NT2/D1 (cell line): ENCODE data around the gene SIK3.

ENCODE experiments used
- DNase-seq: peaks from one replicate; pipeline ENCODE4 v3.0.0-alpha.2; 2011; ENCODE audit warnings: low read depth, low spot score
- H3K27me3 ChIP-seq: 2 replicates; pipeline ENCODE4 v1.6.0; 2011; ENCODE audit warnings: mild to moderate bottlenecking; ENCODE audit not compliant: insufficient read length, insufficient read depth
- H3K36me3 ChIP-seq: 2 replicates; pipeline ENCODE4 v1.6.1; 2011; ENCODE audit warnings: mild to moderate bottlenecking, low read length, mixed read lengths; ENCODE audit not compliant: insufficient read depth, insufficient read length
- H3K4me1 ChIP-seq: 2 replicates; pipeline ENCODE4 v1.5.1; 2011; ENCODE audit not compliant: insufficient read depth, insufficient read length
- H3K4me3 ChIP-seq: 2 replicates; pipeline ENCODE4 v1.5.1; 2011; ENCODE audit warnings: low read depth; ENCODE audit not compliant: insufficient read length
- H3K9ac ChIP-seq: 2 replicates; pipeline ENCODE4 v1.6.0; 2011; ENCODE audit warnings: low read depth; ENCODE audit not compliant: insufficient read length
- H3K9me3 ChIP-seq: 2 replicates; pipeline ENCODE4 v1.5.1; 2011; ENCODE audit warnings: mild to moderate bottlenecking, low read length; ENCODE audit not compliant: insufficient read depth
- SUZ12 ChIP-seq: IDR thresholded peaks from 2 replicates; pipeline ENCODE4 v1.6.1; 2011; ENCODE audit not compliant: insufficient read length, insufficient read depth; ENCODE audit errors: extremely low read depth
- YY1 ChIP-seq: IDR thresholded peaks from 2 replicates; pipeline ENCODE4 v1.6.1; 2011; ENCODE audit not compliant: insufficient read length, insufficient read depth
- ZNF274 ChIP-seq: IDR thresholded peaks from 2 replicates; pipeline ENCODE4 v1.6.1; 2011; ENCODE audit warnings: mild to moderate bottlenecking, low read depth, low read length

Gene SIK3

GRCh38 chr11:117097389-117098268 lies 599 bp downstream of the SIK3 start:
- Histone ChIP-seq H3K9ac (peak overlapping the region; percentile 85), H3K4me1 (peaks cover 6% of the 10 kb centered on the region), H3K36me3 (no peaks in the 10 kb centered on the region), H3K9me3 (no peaks in the 10 kb centered on the region), H3K27me3 (no peaks in the 10 kb centered on the region), H3K4me3 (peak overlapping the region; percentile 80)
- no peak for DNase-seq
- TF ChIP-seq ZNF274 (no peak), SUZ12 (no peak), YY1 (no peak)

- Histone ChIP-seq H3K4me3 (peak overlapping the region; percentile 80), H3K9me3 (no peaks in the 10 kb centered on the region), H3K27me3 (no peaks in the 10 kb centered on the region), H3K9ac (peak overlapping the region; percentile 64), H3K36me3 (no peaks in the 10 kb centered on the region), H3K4me1 (peaks cover 6% of the 10 kb centered on the region)
- TF ChIP-seq YY1, result no peak
- no peak for TF ChIP-seq SUZ12
- no peak for TF ChIP-seq ZNF274
- DNase-seq, result no peak
These were observed 1.2 kb downstream of the SIK3 start for GRCh38 chr11:117097014-117097388.

DNA sequence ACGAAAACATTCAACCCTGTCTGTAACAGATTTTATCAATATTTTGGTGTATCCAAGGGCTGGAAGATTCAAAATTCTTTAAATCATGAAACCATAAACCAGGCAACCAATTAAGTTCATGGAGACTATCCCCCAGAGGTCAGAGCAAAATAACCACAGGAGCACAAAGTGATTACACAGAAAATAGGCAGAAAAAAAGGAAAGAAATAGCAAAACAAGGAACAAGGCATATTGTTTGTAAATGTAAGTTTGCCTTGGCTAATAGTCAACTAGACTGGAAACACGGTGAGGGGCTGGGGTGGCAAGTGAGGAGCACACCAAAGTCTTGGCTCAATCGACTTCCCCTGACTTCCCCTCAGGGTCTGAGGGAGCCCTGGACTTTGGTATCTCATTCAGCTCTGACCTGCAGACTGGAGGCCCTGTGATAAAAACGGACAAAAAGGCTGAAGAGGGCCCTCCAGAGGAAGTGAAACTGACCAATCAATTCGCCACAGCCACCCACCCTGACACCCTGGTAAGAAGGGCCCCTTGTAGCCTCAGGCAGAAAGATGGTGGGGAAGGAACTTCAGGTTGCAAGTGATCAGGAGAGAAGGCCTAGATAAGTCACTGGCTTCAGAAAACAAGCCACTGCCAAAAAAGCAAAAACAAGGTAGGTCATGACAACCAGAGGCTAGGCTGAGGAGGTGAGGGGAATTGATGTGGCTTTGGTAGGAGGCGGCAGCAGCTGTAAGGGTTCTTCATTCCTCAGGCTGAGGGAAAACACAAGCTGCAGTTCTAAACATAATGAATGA lies 1.8 kb downstream of the SIK3 start:
- Histone ChIP-seq H3K27me3 (no peaks in the 10 kb centered on the region), H3K4me1 (peaks cover 6% of the 10 kb centered on the region), H3K36me3 (no peaks in the 10 kb centered on the region), H3K9ac (peak overlapping the region; percentile 64), H3K4me3 (peak overlapping the region; percentile 80), H3K9me3 (no peaks in the 10 kb centered on the region)
- TF ChIP-seq SUZ12 (no peak), ZNF274 (no peak)
- DNase-seq, result no peak

DNA sequence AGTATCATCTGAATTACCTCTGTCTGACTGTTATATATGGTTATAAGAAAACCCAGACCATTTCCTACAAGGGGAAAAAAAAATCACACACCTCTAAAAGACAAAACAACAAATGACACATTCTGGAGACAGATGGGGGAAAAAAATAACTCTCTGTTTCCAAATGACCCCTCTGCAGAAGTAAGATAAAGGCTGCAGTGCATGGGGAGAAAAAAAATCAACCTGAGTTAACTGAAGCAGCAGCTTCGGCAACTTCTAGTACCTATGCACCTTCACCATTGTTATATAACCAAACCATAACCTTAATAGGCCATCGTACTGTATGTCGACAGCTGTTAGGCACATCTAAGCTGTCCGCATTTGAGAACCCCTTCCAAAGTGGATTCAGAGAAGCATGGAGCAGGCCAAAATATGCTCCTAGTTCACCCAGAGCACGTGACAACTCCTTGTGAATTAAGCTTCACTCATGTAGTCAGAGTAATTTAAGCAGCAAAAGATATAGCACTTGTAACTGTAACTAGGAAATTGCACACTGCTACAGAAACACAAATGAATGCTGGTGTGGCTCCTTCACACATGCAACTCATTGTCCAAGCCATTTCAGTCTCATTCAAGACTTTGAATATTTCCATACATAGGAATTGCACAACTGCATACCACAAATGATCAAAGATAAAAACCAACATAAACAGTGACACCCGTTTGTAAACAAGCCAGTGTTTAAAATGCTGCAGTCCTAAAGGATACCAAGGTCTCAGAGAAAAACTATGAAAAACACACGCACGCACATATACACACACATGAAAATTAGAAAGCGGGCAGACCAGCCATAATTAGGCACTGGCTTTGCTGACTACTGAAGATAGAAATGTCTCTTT lies 2.7 kb downstream of the SIK3 start:
- no peak overlapping the region for H3K4me3 ChIP-seq
- H3K9ac ChIP-seq, result peak overlapping the region; percentile 9
- H3K36me3 ChIP-seq, result no peaks in the 10 kb centered on the region
- no peaks in the 10 kb centered on the region for H3K27me3 ChIP-seq
- H3K9me3 ChIP-seq, result no peaks in the 10 kb centered on the region
- TF ChIP-seq SUZ12 (no peak), ZNF274 (no peak), YY1 (no peak)
- DNase-seq, result no peak
- H3K4me1 ChIP-seq, result peaks cover 6% of the 10 kb centered on the region

- peak overlapping the region; percentile 7 for H3K9ac ChIP-seq
- H3K36me3 ChIP-seq, result no peaks in the 10 kb centered on the region
- no peak for TF ChIP-seq ZNF274
- TF ChIP-seq YY1, result no peak
- TF ChIP-seq SUZ12, result no peak
- H3K27me3 ChIP-seq, result no peaks in the 10 kb centered on the region
- H3K4me1 ChIP-seq, result peaks cover 6% of the 10 kb centered on the region
- DNase-seq, result no peak
- no peaks in the 10 kb centered on the region for H3K9me3 ChIP-seq
- no peak overlapping the region for H3K4me3 ChIP-seq
These were observed 3.5 kb downstream of the SIK3 start for GRCh38 chr11:117094776-117095175.

GRCh38 chr11:117092951-117093590 lies 5.2 kb downstream of the SIK3 start:
- no peak overlapping the region for H3K9ac ChIP-seq
- TF ChIP-seq ZNF274 (no peak), YY1 (no peak), SUZ12 (no peak)
- no peaks in the 10 kb centered on the region for H3K36me3 ChIP-seq
- H3K27me3 ChIP-seq, result no peaks in the 10 kb centered on the region
- DNase-seq, result no peak
- H3K4me3 ChIP-seq, result no peak overlapping the region
- H3K4me1 ChIP-seq, result peaks cover 6% of the 10 kb centered on the region
- no peaks in the 10 kb centered on the region for H3K9me3 ChIP-seq
